ENCODE data around the gene CEL. TPM values are rescaled to one million over a fixed set of nuclear protein-coding genes. Genes with fewer than 3 reads are reported as not detected.

Gene CEL
- total RNA-seq, 4 donors from 2014 or later = 0.27 to 0.46 (median 0.33) TPM; not detected in 1

GRCh38 chr9:133050781-133051180 is 11.0 kb upstream of the CEL start:
- Histone ChIP-seq H3K4me3 (replicated peaks in 1 of 3) (no peak overlapping the region), H3K9me3 (no peaks in the 10 kb centered on the region), H3K27ac (no peak overlapping the region), H3K4me1 (no peaks in the 10 kb centered on the region), H3K36me3 (peaks cover 51 to 59% of the 10 kb centered on the region in 2 donors), H3K27me3 (no peaks in the 10 kb centered on the region)
- DNase-seq = no peak
- TF ChIP-seq, protein P1, sequence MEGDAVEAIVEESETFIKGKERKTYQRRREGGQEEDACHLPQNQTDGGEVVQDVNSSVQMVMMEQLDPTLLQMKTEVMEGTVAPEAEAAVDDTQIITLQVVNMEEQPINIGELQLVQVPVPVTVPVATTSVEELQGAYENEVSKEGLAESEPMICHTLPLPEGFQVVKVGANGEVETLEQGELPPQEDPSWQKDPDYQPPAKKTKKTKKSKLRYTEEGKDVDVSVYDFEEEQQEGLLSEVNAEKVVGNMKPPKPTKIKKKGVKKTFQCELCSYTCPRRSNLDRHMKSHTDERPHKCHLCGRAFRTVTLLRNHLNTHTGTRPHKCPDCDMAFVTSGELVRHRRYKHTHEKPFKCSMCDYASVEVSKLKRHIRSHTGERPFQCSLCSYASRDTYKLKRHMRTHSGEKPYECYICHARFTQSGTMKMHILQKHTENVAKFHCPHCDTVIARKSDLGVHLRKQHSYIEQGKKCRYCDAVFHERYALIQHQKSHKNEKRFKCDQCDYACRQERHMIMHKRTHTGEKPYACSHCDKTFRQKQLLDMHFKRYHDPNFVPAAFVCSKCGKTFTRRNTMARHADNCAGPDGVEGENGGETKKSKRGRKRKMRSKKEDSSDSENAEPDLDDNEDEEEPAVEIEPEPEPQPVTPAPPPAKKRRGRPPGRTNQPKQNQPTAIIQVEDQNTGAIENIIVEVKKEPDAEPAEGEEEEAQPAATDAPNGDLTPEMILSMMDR (IDR thresholded peaks at IDR 0.05) = no peak
- no peak for TF ChIP-seq POLR2A (IDR thresholded peaks at IDR 0.05)
- intact Hi-C loops (cut with DNase I) = no loop called here
- WGBS, 2 donors = 87 to 90% methylated on average over 10 of the region's 10 CpGs

DNA sequence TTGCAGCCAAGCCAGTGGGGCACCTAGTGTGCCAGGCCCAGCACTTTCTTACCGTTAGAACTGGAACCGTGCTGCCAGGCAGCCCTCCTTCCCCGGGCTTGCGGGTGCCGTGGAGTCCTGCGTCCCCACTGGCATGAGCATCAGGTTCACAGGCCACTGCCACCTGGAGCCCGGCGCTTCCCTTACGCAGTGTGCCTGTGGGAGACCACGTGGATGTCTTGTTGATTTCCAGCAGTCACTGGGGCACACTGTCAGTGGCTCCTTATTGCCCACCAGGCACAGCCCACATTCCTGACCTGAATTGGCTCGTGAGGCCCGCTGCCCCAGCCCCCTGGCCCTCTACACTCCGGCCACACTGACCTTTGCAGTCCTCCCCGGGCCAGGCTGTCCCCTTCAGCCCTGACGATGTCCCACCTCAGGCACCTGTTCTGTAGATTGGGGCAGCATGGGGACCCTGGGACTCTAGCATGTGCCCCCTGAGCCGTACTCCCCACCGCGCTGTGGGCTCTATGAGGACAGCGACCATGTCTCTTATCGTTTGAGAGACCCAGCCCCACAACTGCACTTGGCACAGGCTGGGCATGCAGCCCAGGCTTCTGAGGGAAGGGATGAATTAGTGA is 10.4 kb upstream of the CEL start:
- Histone ChIP-seq H3K9me3 (no peaks in the 10 kb centered on the region), H3K4me1 (no peaks in the 10 kb centered on the region), H3K36me3 (peaks cover 51 to 58% of the 10 kb centered on the region in 2 donors), H3K27me3 (no peaks in the 10 kb centered on the region), H3K27ac (no peak overlapping the region), H3K4me3 (replicated peaks in 1 of 3) (no peak overlapping the region)
- intact Hi-C loops (cut with DNase I) = no loop called here
- no peak for DNase-seq
- WGBS, 2 donors = 94 to 97% methylated on average over 8 to 20 of the region's 20 CpGs
- TF ChIP-seq POLR2A (IDR thresholded peaks at IDR 0.05) = no peak
- TF ChIP-seq, protein P1 (IDR thresholded peaks at IDR 0.05) = no peak

DNA sequence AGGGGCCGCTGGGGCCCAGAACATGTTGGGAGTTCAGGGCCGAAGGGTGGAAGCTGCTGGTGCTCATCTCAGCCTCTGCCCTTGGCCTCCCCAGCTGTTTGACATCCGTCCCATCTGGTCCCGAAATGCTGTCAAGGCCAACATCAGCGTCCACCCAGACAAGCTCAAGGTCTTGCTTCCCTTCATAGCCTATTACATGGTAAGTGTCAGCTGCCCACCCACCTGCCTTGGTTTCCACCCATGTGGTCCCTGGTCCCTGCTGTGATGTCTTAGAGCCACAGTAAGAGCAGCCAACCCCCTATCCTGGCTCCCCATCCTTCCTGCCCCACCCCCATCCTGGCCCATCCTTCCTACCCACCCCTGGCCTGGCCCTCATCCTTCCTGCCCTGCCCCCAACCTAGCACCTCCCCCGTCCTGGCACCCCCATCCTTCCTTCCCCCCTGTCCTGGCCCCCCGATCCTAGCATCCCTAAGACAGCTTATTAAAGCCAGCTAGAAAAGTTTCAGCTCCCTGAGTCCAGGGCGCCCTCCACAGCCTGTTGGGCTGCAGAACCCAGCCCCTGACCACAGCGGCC is 9.7 kb upstream of the CEL start:
- Histone ChIP-seq H3K4me3 (replicated peaks in 1 of 3) (no peak overlapping the region), H3K36me3 (peaks cover 54 to 56% of the 10 kb centered on the region in 2 donors), H3K9me3 (no peaks in the 10 kb centered on the region), H3K27me3 (no peaks in the 10 kb centered on the region), H3K27ac (no peak overlapping the region), H3K4me1 (no peaks in the 10 kb centered on the region)
- TF ChIP-seq, protein P1 (IDR thresholded peaks at IDR 0.05) = no peak
- TF ChIP-seq POLR2A (IDR thresholded peaks at IDR 0.05) = no peak
- intact Hi-C loops (cut with DNase I) = no loop called here
- 92 to 99% methylated on average over 9 of the region's 9 CpGs for WGBS, 2 donors
- DNase-seq = no peak

DNA sequence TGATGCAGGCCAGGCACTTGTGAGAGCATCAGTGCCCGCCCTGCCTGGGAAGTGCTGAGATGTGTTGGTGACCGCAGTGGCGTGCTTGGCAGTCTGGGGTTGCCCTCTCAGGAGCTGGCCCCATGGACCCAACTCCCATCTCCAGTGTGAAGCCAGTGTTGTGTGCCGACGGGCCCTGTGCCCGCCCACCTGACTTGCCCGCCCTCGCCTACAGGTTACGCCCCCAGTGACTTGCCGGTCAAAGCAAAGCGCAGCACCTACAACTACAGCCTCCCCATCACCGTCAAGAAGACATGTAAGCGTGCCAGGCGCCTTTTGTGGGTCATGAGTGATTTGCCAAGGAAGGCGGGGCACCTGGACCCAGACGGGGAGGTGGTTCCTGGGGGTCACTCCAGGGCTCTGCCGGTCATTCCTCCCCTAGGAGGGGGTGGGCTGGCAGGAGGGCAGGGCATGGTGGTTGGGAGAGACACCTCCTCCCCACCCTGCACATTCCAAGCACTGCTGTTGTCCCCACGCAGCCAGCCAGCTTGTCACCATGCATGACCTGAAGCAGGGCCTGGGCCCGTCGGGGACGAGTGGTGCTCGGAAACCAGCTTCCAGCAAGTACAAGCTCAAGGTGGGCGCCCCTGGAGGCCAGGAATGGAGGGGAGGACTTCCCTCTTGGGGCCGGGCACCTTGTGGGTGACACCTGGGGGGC is 7.4 kb upstream of the CEL start:
- intact Hi-C loops (cut with DNase I) = no loop called here
- no peak overlapping the region for H3K4me3 ChIP-seq (replicated peaks in 1 of 3)
- TF ChIP-seq, protein P1 (IDR thresholded peaks at IDR 0.05) = no peak
- TF ChIP-seq POLR2A (IDR thresholded peaks at IDR 0.05) = no peak
- no peaks in the 10 kb centered on the region for H3K9me3 ChIP-seq
- H3K27me3 ChIP-seq = no peaks in the 10 kb centered on the region
- DNase-seq = no peak
- no peaks in the 10 kb centered on the region for H3K4me1 ChIP-seq
- no peak overlapping the region for H3K27ac ChIP-seq
- 92% methylated on average over 19 to 21 of the region's 24 CpGs for WGBS, 2 donors
- peaks cover 48 to 56% of the 10 kb centered on the region in 2 donors for H3K36me3 ChIP-seq

DNA sequence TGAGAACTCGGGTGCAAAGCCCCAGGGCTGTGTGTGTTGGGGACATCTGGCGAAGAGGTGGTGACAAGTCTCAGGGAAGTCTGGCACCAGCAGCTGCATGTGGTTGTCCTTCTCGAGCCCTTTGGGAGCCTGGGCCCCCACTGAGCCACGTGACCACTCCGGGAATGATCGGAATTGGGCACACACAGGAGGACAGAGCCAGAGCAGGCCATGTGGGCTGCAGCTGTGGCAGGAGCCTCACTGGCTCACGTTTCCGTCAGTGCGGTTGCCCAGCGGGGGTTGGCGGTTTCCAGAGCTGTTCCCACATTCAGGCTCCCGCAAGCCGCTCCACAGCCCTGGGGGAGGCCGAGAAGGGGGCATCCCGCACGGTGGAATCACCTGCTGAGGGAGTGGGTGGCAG is 6.8 kb upstream of the CEL start:
- Histone ChIP-seq H3K27ac (no peak overlapping the region), H3K4me3 (replicated peaks in 1 of 3) (no peak overlapping the region), H3K27me3 (no peaks in the 10 kb centered on the region), H3K4me1 (no peaks in the 10 kb centered on the region), H3K9me3 (no peaks in the 10 kb centered on the region), H3K36me3 (peaks cover 48 to 56% of the 10 kb centered on the region in 2 donors)
- WGBS, 2 donors = 81 to 91% methylated on average over 7 to 15 of the region's 16 CpGs
- TF ChIP-seq POLR2A (IDR thresholded peaks at IDR 0.05) = no peak
- TF ChIP-seq, protein P1 (IDR thresholded peaks at IDR 0.05) = no peak
- DNase-seq = no peak
- intact Hi-C loops (cut with DNase I) = no loop called here
